C4-2B (cell line): ENCODE measurements around the gene ARHGAP10.

Source experiments
- H3K27ac ChIP-seq: fragments of 450-650 bp; 2 replicates; pipeline ENCODE4 v1.5.1; 2017
- ZFX ChIP-seq: fragments of 450-650 bp; IDR thresholded peaks from 2 replicates; pipeline ENCODE4 v1.6.1; 2017
- TF ChIP-seq, protein P1 (sequence below): fragments of 450-650 bp; conservative IDR thresholded peaks from 2 replicates; pipeline ENCODE4 v1.5.1; 2017; ENCODE audit warnings: mild to moderate bottlenecking

ARHGAP10 gene

DNA sequence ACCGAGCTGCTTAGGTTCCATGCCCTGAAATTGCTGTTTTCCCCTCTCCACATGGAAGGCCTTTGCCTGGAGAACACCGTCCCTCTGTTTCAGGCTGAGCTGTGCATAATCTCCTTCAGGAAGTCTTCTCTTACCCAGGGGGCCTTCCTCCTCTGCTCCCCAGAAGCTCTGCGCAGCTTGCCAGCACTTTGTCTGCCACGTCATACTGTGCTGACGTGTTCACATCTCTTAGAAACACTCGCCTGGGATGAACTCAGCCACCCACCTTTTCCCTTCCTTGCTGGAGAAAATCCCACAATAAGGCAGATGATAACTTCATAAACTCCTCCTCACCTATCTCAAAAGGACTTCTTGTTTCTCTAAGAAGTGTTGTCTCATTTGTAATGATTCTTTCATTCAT, 110.7 kb downstream of the ARHGAP10 start:
- TF ChIP-seq, protein P1, sequence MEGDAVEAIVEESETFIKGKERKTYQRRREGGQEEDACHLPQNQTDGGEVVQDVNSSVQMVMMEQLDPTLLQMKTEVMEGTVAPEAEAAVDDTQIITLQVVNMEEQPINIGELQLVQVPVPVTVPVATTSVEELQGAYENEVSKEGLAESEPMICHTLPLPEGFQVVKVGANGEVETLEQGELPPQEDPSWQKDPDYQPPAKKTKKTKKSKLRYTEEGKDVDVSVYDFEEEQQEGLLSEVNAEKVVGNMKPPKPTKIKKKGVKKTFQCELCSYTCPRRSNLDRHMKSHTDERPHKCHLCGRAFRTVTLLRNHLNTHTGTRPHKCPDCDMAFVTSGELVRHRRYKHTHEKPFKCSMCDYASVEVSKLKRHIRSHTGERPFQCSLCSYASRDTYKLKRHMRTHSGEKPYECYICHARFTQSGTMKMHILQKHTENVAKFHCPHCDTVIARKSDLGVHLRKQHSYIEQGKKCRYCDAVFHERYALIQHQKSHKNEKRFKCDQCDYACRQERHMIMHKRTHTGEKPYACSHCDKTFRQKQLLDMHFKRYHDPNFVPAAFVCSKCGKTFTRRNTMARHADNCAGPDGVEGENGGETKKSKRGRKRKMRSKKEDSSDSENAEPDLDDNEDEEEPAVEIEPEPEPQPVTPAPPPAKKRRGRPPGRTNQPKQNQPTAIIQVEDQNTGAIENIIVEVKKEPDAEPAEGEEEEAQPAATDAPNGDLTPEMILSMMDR, result no peak
- no peak for TF ChIP-seq ZFX
- H3K27ac ChIP-seq, result no peak overlapping the region

GRCh38 chr4:147843162-147843561, 111.3 kb downstream of the ARHGAP10 start:
- H3K27ac ChIP-seq, result no peak overlapping the region
- no peak for TF ChIP-seq ZFX
- TF ChIP-seq, protein P1, result peak; percentile 23; the same call in 1 of the 2 replicates

DNA sequence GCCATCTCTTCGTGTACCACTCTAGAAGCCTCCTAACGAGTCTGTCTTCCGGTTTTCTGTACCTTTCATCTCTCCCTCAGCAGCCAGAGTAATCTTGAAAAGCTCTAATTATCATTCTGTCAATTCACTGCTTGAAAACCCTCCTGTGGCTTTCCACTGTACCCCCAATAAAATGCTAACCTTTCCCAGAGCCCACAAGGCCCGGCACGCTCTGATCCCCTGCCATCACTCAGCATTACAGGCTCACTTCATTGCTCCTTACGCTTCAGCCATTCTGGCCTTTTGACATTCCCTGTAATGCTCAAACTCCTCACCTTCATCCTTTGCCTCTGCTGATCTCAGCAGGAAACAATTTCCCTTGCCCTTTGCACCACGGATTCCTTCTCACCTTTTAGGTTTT, 112.9 kb downstream of the ARHGAP10 start:
- H3K27ac ChIP-seq, result no peak overlapping the region
- TF ChIP-seq ZFX, result no peak
- TF ChIP-seq, protein P1, result no peak

GRCh38 chr4:147846318-147847155, 114.6 kb downstream of the ARHGAP10 start:
- no peak overlapping the region for H3K27ac ChIP-seq
- TF ChIP-seq ZFX, result no peak
- TF ChIP-seq, protein P1, result no peak

DNA sequence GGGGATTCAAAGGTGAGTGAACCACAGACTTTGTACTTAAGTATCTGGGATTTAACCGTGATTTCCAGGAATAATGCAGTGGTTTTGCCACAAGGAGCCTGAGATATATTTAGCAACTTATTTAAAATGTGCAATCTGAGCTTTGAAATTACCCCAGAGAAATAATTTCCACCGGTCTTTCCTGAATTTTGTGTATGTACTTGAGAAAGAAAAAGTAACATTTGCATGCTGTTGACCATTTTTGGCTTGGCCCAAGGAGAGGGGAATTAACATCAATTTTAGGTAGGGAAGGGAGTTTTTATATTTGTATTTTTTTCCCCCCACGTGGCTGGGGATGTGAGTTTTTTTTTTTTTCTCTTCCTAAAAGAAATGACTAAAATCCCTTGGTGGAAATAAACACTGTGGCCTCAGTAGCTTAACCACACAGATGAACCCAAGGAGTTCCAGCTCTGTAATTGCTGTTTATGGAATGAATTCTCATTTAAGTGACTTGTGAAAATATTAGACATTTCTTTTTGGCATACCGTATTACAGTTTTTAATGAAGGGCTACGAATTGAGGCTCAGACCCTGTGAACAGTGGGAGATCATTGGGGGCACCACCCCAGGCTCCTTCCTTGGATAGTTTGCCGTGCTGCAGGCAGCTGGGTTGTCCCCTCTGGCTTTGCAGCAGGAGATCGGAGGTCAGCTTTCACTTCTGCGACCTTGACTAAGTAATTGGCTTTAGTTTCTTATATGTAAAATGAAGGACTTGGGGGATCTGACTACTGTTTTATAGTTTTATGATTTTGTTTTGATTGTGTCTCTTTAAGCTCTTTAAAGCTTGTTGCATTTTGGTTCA, 116.1 kb downstream of the ARHGAP10 start:
- TF ChIP-seq, protein P1, result no peak
- TF ChIP-seq ZFX, result no peak
- H3K27ac ChIP-seq, result no peak overlapping the region

DNA sequence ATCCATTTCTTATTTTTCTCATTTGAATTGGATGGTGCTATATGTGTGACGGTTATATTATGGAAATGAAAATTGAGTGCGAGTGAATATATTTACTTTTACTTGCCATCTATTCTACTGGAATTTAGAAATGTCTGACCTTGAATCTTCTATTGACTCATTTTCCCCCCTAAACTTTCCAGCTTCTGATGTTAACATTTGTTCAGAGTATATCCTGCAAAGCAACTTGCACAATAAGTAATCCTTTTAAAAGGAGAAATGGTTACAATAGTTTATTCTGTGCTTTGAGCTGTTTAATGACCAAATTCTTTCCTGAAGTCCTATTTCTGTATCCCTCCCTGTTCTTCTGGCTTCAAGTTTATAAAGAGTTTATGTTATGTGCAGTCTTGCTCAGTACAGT, 116.7 kb downstream of the ARHGAP10 start:
- TF ChIP-seq, protein P1, result no peak
- TF ChIP-seq ZFX, result no peak
- no peak overlapping the region for H3K27ac ChIP-seq

DNA sequence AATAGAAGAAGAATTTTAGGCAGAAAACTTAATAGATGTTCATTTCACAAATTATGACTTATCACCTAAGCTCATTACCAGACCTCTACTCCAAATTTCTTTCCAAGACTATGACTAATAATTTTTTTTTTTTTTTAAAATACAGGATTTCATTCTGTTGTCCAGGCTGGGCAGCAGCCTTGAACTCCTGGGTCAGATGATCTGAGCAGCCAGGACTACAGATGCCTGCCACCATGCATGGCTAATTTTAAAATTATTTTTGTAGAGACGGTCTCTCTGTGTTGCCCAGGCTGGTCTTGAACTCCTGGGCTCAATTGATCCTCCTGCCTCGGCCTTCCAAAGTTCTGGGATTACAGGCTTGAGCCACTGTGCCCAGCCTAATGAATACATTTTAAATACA, 119.2 kb downstream of the ARHGAP10 start:
- TF ChIP-seq, protein P1, result no peak
- no peak for TF ChIP-seq ZFX

More for the DNA sequence above, 119.2 kb downstream of the ARHGAP10 start:
- H3K27ac ChIP-seq, result no peak overlapping the region
